NB4 (cell line): ENCODE results near the gene B9D2.

Experiments used
- CTCF ChIP-seq: IDR thresholded peaks from one replicate; pipeline ENCODE4 v1.5.1; 2012; ENCODE audit warnings: low read depth, low read length
- POLR2A ChIP-seq: IDR thresholded peaks from 2 replicates; pipeline ENCODE4 v1.6.1; 2011; ENCODE audit warnings: mild to moderate bottlenecking; ENCODE audit not compliant: insufficient read length; ENCODE audit errors: extremely low read depth

- TF ChIP-seq CTCF, result no peak
- TF ChIP-seq POLR2A, result no peak
These were observed 6.2 kb downstream of the B9D2 start for GRCh38 chr19:41357746-41358145.
